Stromal cell of bone marrow (primary cell): ENCODE data around the gene FRMD1.

Experiments used
- DNase-seq: peaks from one replicate; pipeline ENCODE4 v3.0.0-alpha.2; 2012; ENCODE audit warnings: low read depth

The FRMD1 gene

GRCh38 chr6:168026925-168027324 lies 52.1 kb downstream of the FRMD1 start:
- no peak for DNase-seq

- DNase-seq = no peak
These were observed 52.9 kb downstream of the FRMD1 start for GRCh38 chr6:168025831-168026710.

GRCh38 chr6:168024951-168025510 lies 54.0 kb downstream of the FRMD1 start:
- DNase-seq = no peak

- no peak for DNase-seq
These were observed 56.3 kb downstream of the FRMD1 start for GRCh38 chr6:168022488-168023321.

GRCh38 chr6:168021581-168021980 lies 57.4 kb downstream of the FRMD1 start:
- no peak for DNase-seq

GRCh38 chr6:168020242-168020641 lies 58.8 kb downstream of the FRMD1 start:
- DNase-seq = no peak

- no peak for DNase-seq
These were observed 60.3 kb downstream of the FRMD1 start for GRCh38 chr6:168018664-168019063.

- no peak for DNase-seq
These were observed 61.4 kb downstream of the FRMD1 start for GRCh38 chr6:168017629-168018028.

- DNase-seq = no peak
These were observed 62.1 kb downstream of the FRMD1 start for GRCh38 chr6:168016721-168017525.

- DNase-seq = no peak
These were observed 62.8 kb downstream of the FRMD1 start for GRCh38 chr6:168016176-168016620.

GRCh38 chr6:168015482-168016175 lies 63.4 kb downstream of the FRMD1 start:
- DNase-seq = no peak

GRCh38 chr6:168015009-168015408 lies 64.0 kb downstream of the FRMD1 start:
- DNase-seq = no peak

GRCh38 chr6:168014428-168014827 lies 64.6 kb downstream of the FRMD1 start:
- DNase-seq = no peak

GRCh38 chr6:168013250-168013915 lies 65.6 kb downstream of the FRMD1 start:
- DNase-seq = no peak

GRCh38 chr6:168012431-168013249 lies 66.4 kb downstream of the FRMD1 start:
- no peak for DNase-seq

- DNase-seq = no peak
These were observed 67.7 kb downstream of the FRMD1 start for GRCh38 chr6:168011291-168011690.

GRCh38 chr6:168009331-168009730 lies 69.7 kb downstream of the FRMD1 start:
- no peak for DNase-seq

- peak; percentile 94 for DNase-seq
These were observed 71.2 kb downstream of the FRMD1 start for GRCh38 chr6:168007592-168008338.

- no peak for DNase-seq
These were observed 73.2 kb downstream of the FRMD1 start for GRCh38 chr6:168005796-168006195.
